HEK293 (cell line): Measurements from ENCODE around the gene DPEP2.
A peak's percentile ranks its signal among the peaks of the same experiment; 100 is the strongest.

ENCODE experiments used
- CTCF ChIA-PET: fragments of 350-600 bp; formaldehyde crosslinking; extraction: SDS; loops from one replicate; lab custom pipeline; 2021; ENCODE audit warnings: antibody characterized with exemption; lab: Yijun Ruan, JAX
- POLR2A ChIA-PET: fragments of 300-600 bp; formaldehyde crosslinking; extraction: SDS; loops from one replicate; lab custom pipeline; 2020; ENCODE audit warnings: antibody characterized with exemption, inconsistent platforms; lab: Yijun Ruan, JAX
- H3K27ac ChIP-seq: fragments of 200-500 bp; sonication (Bioruptor generic); 2 replicates; pipeline ENCODE4 v1.5.1; 2014; ENCODE audit warnings: low read depth, low read length, control low read depth, inconsistent platforms; ENCODE audit errors: extremely low read depth
- H3K36me3 ChIP-seq, 2 experiments: fragments of 200-500 bp in 1 of 2; sonication (Bioruptor generic) in 1 of 2; 1 replicate in 1 of 2; 2 replicates in 1 of 2; pipeline ENCODE4 v1.5.1; 2014 to 2017; ENCODE audit warnings: inconsistent platforms in 2 of 2, low read length in 2 of 2; ENCODE audit not compliant: control insufficient read depth in 2 of 2, insufficient read depth in 1 of 2
- H3K4me1 ChIP-seq: fragments of 200-500 bp; sonication (Bioruptor generic); 2 replicates; pipeline ENCODE4 v1.5.1; 2014; ENCODE audit warnings: mild to moderate bottlenecking, low read length, inconsistent platforms; ENCODE audit not compliant: control insufficient read depth, insufficient read depth
- H3K4me3 ChIP-seq: 2 replicates; pipeline ENCODE4 v1.5.1; 2011; ENCODE audit warnings: low read depth, mild to moderate bottlenecking, control low read depth, low read length, moderate library complexity
- H3K9me3 ChIP-seq: fragments of 200-500 bp; sonication (Bioruptor generic); 2 replicates; pipeline ENCODE4 v1.5.1; 2014; ENCODE audit warnings: low read depth, low read length, inconsistent platforms; ENCODE audit not compliant: control insufficient read depth, insufficient read depth
- HOXA7 ChIP-seq: sonication (generic); formaldehyde crosslinking; IDR thresholded peaks from 2 replicates; pipeline ENCODE4 v1.8.1; 2022; ENCODE audit warnings: missing genetic modification reagents, borderline replicate concordance
- HOXD13 ChIP-seq: sonication (generic); formaldehyde crosslinking; IDR thresholded peaks from 2 replicates; pipeline ENCODE4 v1.8.0; 2022; ENCODE audit warnings: missing genetic modification reagents, borderline replicate concordance
- SCRT2 ChIP-seq: fragments of 450-650 bp; formaldehyde crosslinking; IDR thresholded peaks from 2 replicates; pipeline ENCODE4 v1.5.1; 2016; ENCODE audit warnings: missing biosample characterization, missing genetic modification characterization
- SETDB1 ChIP-seq: IDR thresholded peaks from one replicate; pipeline ENCODE4 v1.6.1; 2017; ENCODE audit warnings: mild to moderate bottlenecking, low read length, moderate library complexity, mixed read lengths; ENCODE audit not compliant: insufficient read length
- SP2 ChIP-seq: fragments of 450-650 bp; formaldehyde crosslinking; IDR thresholded peaks from 2 replicates; pipeline ENCODE4 v1.5.1; 2016; ENCODE audit warnings: missing biosample characterization, missing genetic modification characterization
- ZFP37 ChIP-seq: fragments of 450-650 bp; formaldehyde crosslinking; IDR thresholded peaks from 2 replicates; pipeline ENCODE4 v1.5.1; 2016; ENCODE audit warnings: missing biosample characterization, missing genetic modification characterization
- ZNF133 ChIP-seq: fragments of 450-650 bp; formaldehyde crosslinking; IDR thresholded peaks from 2 replicates; pipeline ENCODE4 v1.5.1; 2016; ENCODE audit warnings: missing biosample characterization, missing genetic modification characterization
- ZNF140 ChIP-seq: fragments of 450-650 bp; formaldehyde crosslinking; IDR thresholded peaks from 2 replicates; pipeline ENCODE4 v1.5.1; 2016; ENCODE audit warnings: missing biosample characterization, missing genetic modification characterization
- ZNF214 ChIP-seq: fragments of 450-650 bp; formaldehyde crosslinking; IDR thresholded peaks from 2 replicates; pipeline ENCODE4 v1.5.1; 2017; ENCODE audit warnings: missing biosample characterization, mild to moderate bottlenecking, missing genetic modification characterization, borderline replicate concordance
- ZNF426 ChIP-seq: fragments of 450-650 bp; formaldehyde crosslinking; IDR thresholded peaks from 2 replicates; pipeline ENCODE4 v1.5.1; 2017; ENCODE audit warnings: missing biosample characterization, missing genetic modification characterization, mild to moderate bottlenecking, inconsistent platforms, moderate library complexity
- ZNF530 ChIP-seq: fragments of 450-650 bp; formaldehyde crosslinking; IDR thresholded peaks from 2 replicates; pipeline ENCODE4 v1.5.1; 2016; ENCODE audit warnings: low read depth, missing biosample characterization, missing genetic modification characterization
- ZNF548 ChIP-seq: fragments of 450-650 bp; formaldehyde crosslinking; IDR thresholded peaks from 2 replicates; pipeline ENCODE4 v1.5.1; 2016; ENCODE audit warnings: missing biosample characterization, missing genetic modification characterization
- ZNF558 ChIP-seq: fragments of 450-650 bp; formaldehyde crosslinking; IDR thresholded peaks from 2 replicates; pipeline ENCODE4 v1.5.1; 2016; ENCODE audit warnings: missing biosample characterization, missing genetic modification characterization
- ZNF610 ChIP-seq: fragments of 450-650 bp; formaldehyde crosslinking; IDR thresholded peaks from 2 replicates; pipeline ENCODE4 v1.5.1; 2016; ENCODE audit warnings: missing biosample characterization, missing genetic modification characterization, borderline replicate concordance
- ZNF626 ChIP-seq: fragments of 450-650 bp; sonication (Bioruptor Pico); formaldehyde crosslinking; IDR thresholded peaks from 2 replicates; pipeline ENCODE4 v1.5.1; 2018; ENCODE audit warnings: missing biosample characterization, missing genetic modification characterization, inconsistent platforms
- ZNF658 ChIP-seq: fragments of 450-650 bp; formaldehyde crosslinking; IDR thresholded peaks from 2 replicates; pipeline ENCODE4; 2016; ENCODE audit warnings: missing biosample characterization, missing genetic modification characterization
- ZNF707 ChIP-seq: fragments of 450-650 bp; formaldehyde crosslinking; IDR thresholded peaks from 2 replicates; pipeline ENCODE4 v1.5.1; 2016; ENCODE audit warnings: missing biosample characterization, missing genetic modification characterization
- ZNF776 ChIP-seq: fragments of 450-650 bp; formaldehyde crosslinking; IDR thresholded peaks from 2 replicates; pipeline ENCODE4 v1.5.0; 2017; ENCODE audit warnings: missing biosample characterization, missing genetic modification characterization, borderline replicate concordance
- ZNF785 ChIP-seq: fragments of 450-650 bp; formaldehyde crosslinking; IDR thresholded peaks from 2 replicates; pipeline ENCODE4 v1.5.1; 2016; ENCODE audit warnings: missing biosample characterization, missing genetic modification characterization
- ZNF843 ChIP-seq: fragments of 450-650 bp; formaldehyde crosslinking; IDR thresholded peaks from 2 replicates; pipeline ENCODE4 v1.5.1; 2016; ENCODE audit warnings: missing biosample characterization, missing genetic modification characterization
- ZSCAN23 ChIP-seq: fragments of 450-650 bp; formaldehyde crosslinking; IDR thresholded peaks from 2 replicates; pipeline ENCODE4 v1.5.1; 2016; ENCODE audit warnings: missing biosample characterization, missing genetic modification characterization
- ZXDB ChIP-seq: fragments of 450-650 bp; formaldehyde crosslinking; IDR thresholded peaks from 2 replicates; pipeline ENCODE4 v1.5.1; 2016; ENCODE audit warnings: missing biosample characterization, missing genetic modification characterization
- TF ChIP-seq, protein P1 (sequence below): fragments of 450-650 bp; formaldehyde crosslinking; IDR thresholded peaks from 2 replicates; pipeline ENCODE4 v1.5.1; 2016; ENCODE audit warnings: missing biosample characterization, missing genetic modification characterization, borderline replicate concordance
- TF ChIP-seq, protein P2 (sequence below): fragments of 450-650 bp; formaldehyde crosslinking; IDR thresholded peaks from 2 replicates; pipeline ENCODE4 v1.5.1; 2016; ENCODE audit warnings: missing biosample characterization, missing genetic modification characterization
- TF ChIP-seq, protein P3 (sequence below): fragments of 450-650 bp; formaldehyde crosslinking; IDR thresholded peaks from 2 replicates; pipeline ENCODE4 v1.5.1; 2016; ENCODE audit warnings: missing biosample characterization, missing genetic modification characterization
- TF ChIP-seq, protein P4 (sequence below): sonication (generic); formaldehyde crosslinking; IDR thresholded peaks from 2 replicates; pipeline ENCODE4 v1.8.1; 2022; ENCODE audit warnings: mild to moderate bottlenecking, moderate library complexity, missing genetic modification reagents
- TF ChIP-seq, protein P5 (sequence below): fragments of 450-650 bp; formaldehyde crosslinking; IDR thresholded peaks from 2 replicates; pipeline ENCODE4; 2016; ENCODE audit warnings: missing biosample characterization, missing genetic modification characterization

Gene DPEP2

DNA sequence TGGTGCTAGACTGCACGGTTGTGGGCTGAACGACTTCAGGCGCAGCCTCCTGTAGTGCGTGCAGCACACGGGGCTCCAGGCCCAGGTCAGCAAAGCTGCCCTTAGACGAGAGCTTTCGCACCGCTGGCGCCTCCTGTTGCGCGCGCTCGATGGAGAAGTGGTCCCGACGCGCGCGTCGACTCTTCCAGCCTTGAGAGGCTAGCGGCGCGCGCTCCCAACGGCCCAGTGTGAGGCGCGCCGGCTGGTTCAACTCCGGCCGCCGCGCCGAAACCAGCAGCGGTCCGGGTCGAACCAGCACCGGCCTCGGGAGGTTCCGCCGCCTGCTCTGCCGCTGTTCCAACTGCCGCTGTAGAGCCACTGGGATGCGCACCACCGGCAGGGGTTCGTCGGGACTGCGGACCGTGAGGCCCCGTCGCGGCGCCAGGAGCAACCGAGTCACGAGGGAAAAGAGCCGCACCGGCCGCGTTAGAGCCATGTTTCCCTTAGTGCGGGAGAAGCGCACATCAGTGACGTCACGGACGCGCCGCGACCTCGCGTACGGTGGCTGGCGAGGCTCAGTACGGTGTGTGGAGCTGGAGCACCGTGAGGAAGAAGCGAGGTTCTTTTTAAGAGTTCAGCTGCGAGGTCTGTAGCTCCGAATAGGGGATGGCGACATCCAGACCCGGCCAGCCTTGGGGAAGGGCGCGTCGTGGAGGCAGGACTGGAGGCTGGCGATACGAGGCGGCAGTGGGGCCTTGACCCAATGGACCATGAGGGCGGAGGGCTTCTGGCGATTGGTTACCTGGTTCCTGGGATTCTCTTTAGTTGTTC, 23.6 kb upstream of the DPEP2 start, which contains the start of the genes DDX28 and DUS2:
DDX28 (minus strand) TSS at position 505 of the 810 bp plus-strand sequence; CDS start at position 475, 30 bp downstream.
DUS2 (plus strand) TSS at position 557 of the 810 bp plus-strand sequence. CDS start 14,740 bp downstream, outside the sequence.
- ChIA-PET CTCF (interaction anchor here (0.6 to 1.8 kb wide), 7 partner anchors 13 to 811 kb away, joined by 3 to 5 read pairs (median 4); no protein-coding TSS in a partner anchor), POLR2A (interaction anchor here (0.7 to 2.5 kb wide), 15 partner anchors 9 to 304 kb away, joined by 3 to 8 read pairs (median 4); partner anchors contain the start of genes ESRP2, GFOD2, NFATC3 and NUTF2)
- peak within 1 kb of the TSS; percentile 76; the same call in 1 of the 2 replicates for H3K27ac ChIP-seq
- peaks cover 7% of the 10 kb centered on the region; the same call in 1 of the 2 replicates for H3K4me1 ChIP-seq
- H3K4me3 ChIP-seq: peak within 1 kb of the TSS; percentile 98
- peaks cover 0 to 40% of the 10 kb centered on the region in 2 experiments; a peak in 2 of 3 replicates for H3K36me3 ChIP-seq
- no peaks in the 10 kb centered on the region for H3K9me3 ChIP-seq
- TF ChIP-seq ZFP37 (tag by site-specific recombination): peak; percentile 69; the same call in 1 of the 2 replicates
- 0 out of 2 replicates have a peak, but pooled peaks have one; percentile 35 for TF ChIP-seq ZSCAN23
- TF ChIP-seq ZNF707 (tag by site-specific recombination): no peak
- peak; percentile 42; the same call in 1 of the 2 replicates for TF ChIP-seq ZNF785 (tag by site-specific recombination)
- TF ChIP-seq ZNF214 (tag by site-specific recombination): no peak
- TF ChIP-seq SETDB1: no peak
- 0 out of 2 replicates have a peak, but pooled peaks have one; percentile 54 for TF ChIP-seq ZNF610 (tag by site-specific recombination)
- TF ChIP-seq ZNF548: no peak
- no peak for TF ChIP-seq ZNF426 (tag by site-specific recombination)
- no peak for TF ChIP-seq ZNF140
- TF ChIP-seq, protein P1, sequence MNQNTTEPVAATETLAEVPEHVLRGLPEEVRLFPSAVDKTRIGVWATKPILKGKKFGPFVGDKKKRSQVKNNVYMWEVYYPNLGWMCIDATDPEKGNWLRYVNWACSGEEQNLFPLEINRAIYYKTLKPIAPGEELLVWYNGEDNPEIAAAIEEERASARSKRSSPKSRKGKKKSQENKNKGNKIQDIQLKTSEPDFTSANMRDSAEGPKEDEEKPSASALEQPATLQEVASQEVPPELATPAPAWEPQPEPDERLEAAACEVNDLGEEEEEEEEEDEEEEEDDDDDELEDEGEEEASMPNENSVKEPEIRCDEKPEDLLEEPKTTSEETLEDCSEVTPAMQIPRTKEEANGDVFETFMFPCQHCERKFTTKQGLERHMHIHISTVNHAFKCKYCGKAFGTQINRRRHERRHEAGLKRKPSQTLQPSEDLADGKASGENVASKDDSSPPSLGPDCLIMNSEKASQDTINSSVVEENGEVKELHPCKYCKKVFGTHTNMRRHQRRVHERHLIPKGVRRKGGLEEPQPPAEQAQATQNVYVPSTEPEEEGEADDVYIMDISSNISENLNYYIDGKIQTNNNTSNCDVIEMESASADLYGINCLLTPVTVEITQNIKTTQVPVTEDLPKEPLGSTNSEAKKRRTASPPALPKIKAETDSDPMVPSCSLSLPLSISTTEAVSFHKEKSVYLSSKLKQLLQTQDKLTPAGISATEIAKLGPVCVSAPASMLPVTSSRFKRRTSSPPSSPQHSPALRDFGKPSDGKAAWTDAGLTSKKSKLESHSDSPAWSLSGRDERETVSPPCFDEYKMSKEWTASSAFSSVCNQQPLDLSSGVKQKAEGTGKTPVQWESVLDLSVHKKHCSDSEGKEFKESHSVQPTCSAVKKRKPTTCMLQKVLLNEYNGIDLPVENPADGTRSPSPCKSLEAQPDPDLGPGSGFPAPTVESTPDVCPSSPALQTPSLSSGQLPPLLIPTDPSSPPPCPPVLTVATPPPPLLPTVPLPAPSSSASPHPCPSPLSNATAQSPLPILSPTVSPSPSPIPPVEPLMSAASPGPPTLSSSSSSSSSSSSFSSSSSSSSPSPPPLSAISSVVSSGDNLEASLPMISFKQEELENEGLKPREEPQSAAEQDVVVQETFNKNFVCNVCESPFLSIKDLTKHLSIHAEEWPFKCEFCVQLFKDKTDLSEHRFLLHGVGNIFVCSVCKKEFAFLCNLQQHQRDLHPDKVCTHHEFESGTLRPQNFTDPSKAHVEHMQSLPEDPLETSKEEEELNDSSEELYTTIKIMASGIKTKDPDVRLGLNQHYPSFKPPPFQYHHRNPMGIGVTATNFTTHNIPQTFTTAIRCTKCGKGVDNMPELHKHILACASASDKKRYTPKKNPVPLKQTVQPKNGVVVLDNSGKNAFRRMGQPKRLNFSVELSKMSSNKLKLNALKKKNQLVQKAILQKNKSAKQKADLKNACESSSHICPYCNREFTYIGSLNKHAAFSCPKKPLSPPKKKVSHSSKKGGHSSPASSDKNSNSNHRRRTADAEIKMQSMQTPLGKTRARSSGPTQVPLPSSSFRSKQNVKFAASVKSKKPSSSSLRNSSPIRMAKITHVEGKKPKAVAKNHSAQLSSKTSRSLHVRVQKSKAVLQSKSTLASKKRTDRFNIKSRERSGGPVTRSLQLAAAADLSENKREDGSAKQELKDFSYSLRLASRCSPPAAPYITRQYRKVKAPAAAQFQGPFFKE (tag by site-specific recombination): no peak; the same call in 1 of the 2 replicates
- TF ChIP-seq ZNF530 (tag by site-specific recombination): no peak
- no peak for TF ChIP-seq HOXD13
- no peak for TF ChIP-seq ZNF626
- TF ChIP-seq, protein P2, sequence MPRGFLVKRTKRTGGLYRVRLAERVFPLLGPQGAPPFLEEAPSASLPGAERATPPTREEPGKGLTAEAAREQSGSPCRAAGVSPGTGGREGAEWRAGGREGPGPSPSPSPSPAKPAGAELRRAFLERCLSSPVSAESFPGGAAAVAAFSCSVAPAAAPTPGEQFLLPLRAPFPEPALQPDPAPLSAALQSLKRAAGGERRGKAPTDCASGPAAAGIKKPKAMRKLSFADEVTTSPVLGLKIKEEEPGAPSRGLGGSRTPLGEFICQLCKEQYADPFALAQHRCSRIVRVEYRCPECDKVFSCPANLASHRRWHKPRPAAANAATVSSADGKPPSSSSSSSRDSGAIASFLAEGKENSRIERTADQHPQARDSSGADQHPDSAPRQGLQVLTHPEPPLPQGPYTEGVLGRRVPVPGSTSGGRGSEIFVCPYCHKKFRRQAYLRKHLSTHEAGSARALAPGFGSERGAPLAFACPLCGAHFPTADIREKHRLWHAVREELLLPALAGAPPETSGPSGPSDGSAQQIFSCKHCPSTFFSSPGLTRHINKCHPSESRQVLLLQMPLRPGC: no peak
- peak; percentile 34; the same call in 1 of the 2 replicates for TF ChIP-seq SP2 (tag by site-specific recombination)
- TF ChIP-seq, protein P3, sequence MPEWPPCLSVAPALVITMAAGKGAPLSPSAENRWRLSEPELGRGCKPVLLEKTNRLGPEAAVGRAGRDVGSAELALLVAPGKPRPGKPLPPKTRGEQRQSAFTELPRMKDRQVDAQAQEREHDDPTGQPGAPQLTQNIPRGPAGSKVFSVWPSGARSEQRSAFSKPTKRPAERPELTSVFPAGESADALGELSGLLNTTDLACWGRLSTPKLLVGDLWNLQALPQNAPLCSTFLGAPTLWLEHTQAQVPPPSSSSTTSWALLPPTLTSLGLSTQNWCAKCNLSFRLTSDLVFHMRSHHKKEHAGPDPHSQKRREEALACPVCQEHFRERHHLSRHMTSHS (tag by site-specific recombination): no peak
- TF ChIP-seq, protein P4, sequence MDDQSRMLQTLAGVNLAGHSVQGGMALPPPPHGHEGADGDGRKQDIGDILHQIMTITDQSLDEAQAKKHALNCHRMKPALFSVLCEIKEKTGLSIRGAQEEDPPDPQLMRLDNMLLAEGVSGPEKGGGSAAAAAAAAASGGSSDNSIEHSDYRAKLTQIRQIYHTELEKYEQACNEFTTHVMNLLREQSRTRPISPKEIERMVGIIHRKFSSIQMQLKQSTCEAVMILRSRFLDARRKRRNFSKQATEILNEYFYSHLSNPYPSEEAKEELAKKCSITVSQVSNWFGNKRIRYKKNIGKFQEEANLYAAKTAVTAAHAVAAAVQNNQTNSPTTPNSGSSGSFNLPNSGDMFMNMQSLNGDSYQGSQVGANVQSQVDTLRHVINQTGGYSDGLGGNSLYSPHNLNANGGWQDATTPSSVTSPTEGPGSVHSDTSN (CRISPR knock-in tag): peak; percentile 69
- no peak for TF ChIP-seq ZNF658 (tag by site-specific recombination)
- no peak for TF ChIP-seq ZNF776 (tag by site-specific recombination)
- TF ChIP-seq SCRT2 (tag by site-specific recombination): peak; percentile 95
- no peak for TF ChIP-seq ZNF558 (tag by site-specific recombination)
- TF ChIP-seq ZNF133: no peak
- TF ChIP-seq, protein P5, sequence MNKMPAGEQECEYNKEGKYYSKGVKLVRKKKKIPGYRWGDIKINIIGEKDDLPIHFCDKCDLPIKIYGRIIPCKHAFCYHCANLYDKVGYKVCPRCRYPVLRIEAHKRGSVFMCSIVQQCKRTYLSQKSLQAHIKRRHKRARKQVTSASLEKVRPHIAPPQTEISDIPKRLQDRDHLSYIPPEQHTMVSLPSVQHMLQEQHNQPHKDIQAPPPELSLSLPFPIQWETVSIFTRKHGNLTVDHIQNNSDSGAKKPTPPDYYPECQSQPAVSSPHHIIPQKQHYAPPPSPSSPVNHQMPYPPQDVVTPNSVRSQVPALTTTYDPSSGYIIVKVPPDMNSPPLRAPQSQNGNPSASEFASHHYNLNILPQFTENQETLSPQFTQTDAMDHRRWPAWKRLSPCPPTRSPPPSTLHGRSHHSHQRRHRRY (tag by site-specific recombination): no peak
- TF ChIP-seq ZNF843 (tag by site-specific recombination): 0 out of 2 replicates have a peak, but pooled peaks have one; percentile 37
- no peak for TF ChIP-seq HOXA7 (CRISPR knock-in tag)
- TF ChIP-seq ZXDB: peak; percentile 95
